ENCODE data around the gene AK9.

Gene AK9

DNA sequence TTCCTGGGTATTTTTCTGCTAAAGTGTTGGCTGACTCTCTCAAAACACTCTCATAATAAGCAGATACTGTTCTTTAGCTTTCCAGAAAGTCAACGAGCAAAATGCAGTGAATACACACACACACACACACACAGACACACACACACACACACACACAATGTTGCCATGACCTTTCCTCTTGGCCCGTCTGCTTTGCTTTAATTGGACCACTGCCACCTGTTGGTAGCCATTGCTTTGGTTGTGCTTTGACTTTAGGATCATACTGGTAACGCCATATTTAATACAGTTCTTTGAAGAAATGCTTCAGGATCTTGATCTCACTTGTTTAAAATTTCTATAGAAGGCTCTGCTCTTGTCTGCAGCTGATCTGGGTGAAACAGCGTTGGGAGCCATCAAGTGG, 4.5 kb upstream of the AK9 start:
- DNase-seq: peak; percentile 38

GRCh38 chr6:109693111-109693510, 2.1 kb upstream of the AK9 start:
- no peak for DNase-seq

DNA sequence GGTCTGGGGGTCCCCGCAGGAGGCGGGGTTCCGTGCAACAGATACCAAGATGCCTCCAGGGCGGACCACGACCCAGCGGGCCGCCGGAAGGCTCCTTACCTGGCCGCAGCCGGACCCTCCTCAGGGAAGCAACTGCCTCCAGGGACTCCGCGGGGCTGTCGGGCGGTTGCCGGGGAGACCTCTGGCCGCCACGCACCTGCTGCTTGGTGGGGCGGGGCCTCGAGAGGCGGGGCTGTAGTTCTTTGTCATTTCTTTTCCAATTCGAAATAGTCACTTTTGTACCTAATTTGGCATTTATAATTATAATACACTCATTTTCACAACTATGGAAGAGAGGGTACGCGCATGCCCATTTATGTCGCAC, 647 bp downstream of the AK9 start:
- DNase-seq: peak; percentile 72

GRCh38 chr6:109687271-109687761, 3.7 kb downstream of the AK9 start:
- peak; percentile 79 for DNase-seq

- DNase-seq: no peak
These were observed 4.3 kb downstream of the AK9 start for GRCh38 chr6:109686566-109687265.

- peak; percentile 75 for DNase-seq
These were observed 12.1 kb downstream of the AK9 start for GRCh38 chr6:109678661-109679505.

- no peak for DNase-seq
These were observed 12.8 kb downstream of the AK9 start for GRCh38 chr6:109678240-109678639.

GRCh38 chr6:109676724-109677123, 14.3 kb downstream of the AK9 start:
- no peak for DNase-seq

GRCh38 chr6:109672839-109673238, 18.2 kb downstream of the AK9 start:
- DNase-seq: no peak

GRCh38 chr6:109672175-109672574, 18.8 kb downstream of the AK9 start:
- no peak for DNase-seq

GRCh38 chr6:109671733-109672132, 19.3 kb downstream of the AK9 start:
- no peak for DNase-seq

- no peak for DNase-seq
These were observed 21.2 kb downstream of the AK9 start for GRCh38 chr6:109669811-109670210.

DNA sequence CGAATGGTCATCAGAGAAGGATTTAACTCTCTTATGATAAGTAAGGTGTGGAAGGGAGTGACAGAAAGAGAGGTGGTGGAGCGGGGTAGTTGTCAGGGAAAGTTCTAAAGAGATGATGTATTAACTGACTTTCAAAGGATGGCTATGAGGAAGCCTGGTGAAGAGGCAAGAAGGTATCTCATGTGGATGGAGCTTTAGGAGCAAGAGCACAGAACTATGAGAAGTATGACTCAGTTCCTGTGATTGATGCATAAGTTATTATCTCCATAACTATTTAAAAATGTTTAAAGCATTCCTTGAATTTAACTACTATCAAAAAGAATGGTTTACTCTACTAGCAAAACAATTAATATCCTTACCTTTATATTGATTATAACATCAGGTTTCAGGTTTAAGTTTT, 28.8 kb downstream of the AK9 start:
- no peak for DNase-seq

DNA sequence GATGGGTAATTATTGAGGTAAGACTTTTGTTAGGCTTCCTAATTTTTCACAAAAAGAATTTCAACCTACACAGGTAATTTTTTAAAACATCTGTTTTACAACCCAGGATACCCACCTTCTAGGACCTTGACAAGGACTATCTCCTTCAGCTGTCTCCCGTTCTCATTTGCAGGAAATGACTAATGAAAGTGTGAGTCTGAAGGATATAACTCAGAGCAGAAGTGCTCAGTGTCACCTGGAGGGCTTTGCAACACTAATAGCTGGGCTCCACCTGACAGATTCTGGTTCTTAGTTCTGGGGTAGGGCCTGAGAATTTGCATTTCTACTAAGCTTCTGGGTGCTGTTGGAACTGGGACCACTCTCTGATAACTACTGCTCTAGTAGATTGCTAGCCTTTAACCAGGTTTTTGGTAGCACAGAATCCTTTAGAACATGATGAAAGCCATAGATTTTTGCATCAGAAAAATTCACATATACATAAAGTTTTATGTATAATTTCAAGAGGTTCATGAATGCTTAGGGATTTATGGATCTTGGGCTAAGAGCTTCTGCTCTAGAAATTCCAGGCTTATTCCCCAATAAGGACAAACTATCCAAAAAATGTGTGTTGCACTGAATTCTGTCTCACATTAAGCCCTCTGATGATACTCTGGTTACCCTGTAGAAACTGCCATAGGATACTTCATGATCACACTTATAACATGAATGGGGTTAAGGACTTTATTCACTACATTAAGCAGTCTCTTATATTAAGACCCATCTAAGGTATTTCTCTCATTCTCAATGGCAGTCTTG, 30.3 kb downstream of the AK9 start:
- DNase-seq: no peak

DNA sequence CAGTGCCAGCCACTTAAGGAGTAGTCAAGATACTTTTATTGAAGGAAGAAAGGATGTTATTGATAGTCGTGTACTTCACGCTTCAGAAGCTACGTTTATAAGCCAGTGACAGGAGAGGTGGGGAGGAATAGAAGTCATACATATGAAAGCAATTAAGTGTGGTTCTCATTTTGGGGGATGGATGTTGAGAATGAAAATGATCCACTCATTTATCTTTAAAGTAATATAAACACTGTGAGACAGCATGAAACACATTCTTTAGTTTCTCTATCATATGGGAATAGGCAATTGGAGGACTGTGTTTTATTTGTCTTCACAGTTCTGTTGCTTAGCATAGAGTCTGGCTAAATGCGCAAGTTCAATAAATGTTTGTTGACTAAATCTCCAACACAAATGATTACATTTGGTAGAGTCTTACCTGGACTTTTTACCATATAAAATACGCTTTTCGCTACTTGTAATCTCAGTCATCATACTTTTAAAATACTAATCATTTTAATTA, 35.2 kb downstream of the AK9 start:
- DNase-seq: no peak

DNA sequence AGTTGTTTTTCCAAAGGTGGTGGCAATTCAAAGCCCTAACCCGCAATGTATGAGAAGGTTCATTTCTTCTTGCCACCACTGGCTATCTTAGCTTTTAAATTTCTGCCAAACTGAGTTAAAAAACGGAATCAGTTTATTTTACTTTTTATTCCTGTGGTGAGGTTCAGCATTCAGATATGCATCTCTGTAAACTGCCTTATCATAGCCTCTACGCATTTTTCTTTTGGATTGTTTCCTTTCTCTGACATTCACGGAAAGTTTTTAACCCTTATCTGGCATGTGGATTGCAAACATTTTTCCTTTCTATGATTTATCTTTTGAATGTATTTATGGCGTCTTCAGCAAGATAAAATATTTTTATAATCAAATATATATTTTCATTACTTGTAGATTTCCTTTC, 37.7 kb downstream of the AK9 start:
- no peak for DNase-seq

DNA sequence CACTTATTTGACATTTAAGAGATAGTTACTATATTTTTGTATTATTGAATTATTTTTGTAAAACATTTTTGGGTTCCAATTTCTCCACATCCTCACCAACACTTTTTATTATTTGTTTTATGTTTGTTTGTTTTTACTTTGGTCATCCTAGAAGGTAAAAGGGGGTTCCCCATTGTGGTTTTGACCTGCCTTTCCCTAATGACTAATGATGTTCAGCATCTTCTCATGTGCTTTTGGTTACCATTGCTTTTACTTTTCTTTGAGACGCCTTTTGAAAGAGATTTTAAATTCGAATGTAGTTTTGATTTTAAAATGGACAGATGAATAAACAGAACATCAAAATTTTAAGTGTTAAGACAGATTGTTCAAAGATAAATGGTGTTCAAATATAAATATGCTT, 46.9 kb downstream of the AK9 start:
- no peak for DNase-seq

- DNase-seq: no peak
These were observed 58.6 kb downstream of the AK9 start for GRCh38 chr6:109632405-109632804.

DNA sequence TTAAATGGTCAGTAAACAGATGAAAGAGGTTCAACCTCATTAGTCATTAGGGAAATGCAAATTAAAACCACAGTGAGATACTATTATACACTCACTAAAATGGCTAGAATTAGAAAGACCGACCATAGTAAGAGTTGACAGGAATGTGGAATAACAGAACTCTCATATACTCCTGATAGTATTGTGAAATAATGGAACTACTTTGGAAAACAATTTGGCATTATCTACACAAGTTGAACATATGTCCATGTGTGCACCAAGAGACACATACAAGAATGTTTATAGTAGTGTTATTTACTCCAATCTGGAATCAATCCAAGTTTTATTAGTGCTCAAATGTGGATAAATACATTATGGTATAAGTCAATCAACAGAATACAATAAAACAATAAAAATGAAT, 59.6 kb downstream of the AK9 start:
- DNase-seq: no peak

DNA sequence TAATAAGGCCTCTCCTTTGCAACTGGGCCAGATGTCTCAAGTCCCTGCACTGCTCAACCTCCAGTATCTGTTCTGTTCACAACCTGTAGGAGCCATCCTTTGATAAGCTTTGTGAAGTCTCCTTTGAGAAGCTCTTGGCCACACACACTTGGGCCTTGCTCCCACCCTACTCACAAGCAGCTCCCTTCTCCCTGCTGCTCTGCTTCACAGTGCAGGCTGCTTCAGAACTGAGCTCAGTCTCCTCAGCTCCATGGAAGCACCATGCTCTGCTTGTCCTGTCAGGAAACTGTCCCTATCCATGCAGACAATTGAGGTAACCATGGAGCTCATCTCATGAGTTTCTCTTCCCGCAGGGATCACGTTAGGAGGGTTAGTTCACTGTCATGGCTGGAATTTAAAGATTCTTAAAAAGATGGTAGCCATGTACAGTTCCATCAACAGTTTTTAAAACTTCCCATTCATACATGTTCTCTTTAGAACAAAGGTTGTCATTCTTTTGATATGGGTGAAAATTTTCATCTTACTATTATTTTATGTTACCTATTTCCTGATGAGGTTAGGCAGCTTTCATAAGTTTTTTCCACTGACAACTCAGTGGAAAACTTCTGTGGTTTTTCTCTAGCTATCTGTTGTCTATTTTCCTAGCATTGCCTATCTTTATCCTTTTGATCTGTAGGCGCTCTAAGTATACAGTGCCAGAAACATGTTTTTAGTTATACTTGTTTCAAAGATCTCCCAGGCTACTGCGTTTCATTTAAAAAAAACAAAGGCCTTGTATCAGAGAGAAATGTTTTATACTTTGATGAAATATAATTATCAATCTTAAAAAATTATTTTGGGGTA, 62.6 kb downstream of the AK9 start:
- no peak for DNase-seq

GRCh38 chr6:109626311-109626710, 64.7 kb downstream of the AK9 start:
- no peak for DNase-seq

DNA sequence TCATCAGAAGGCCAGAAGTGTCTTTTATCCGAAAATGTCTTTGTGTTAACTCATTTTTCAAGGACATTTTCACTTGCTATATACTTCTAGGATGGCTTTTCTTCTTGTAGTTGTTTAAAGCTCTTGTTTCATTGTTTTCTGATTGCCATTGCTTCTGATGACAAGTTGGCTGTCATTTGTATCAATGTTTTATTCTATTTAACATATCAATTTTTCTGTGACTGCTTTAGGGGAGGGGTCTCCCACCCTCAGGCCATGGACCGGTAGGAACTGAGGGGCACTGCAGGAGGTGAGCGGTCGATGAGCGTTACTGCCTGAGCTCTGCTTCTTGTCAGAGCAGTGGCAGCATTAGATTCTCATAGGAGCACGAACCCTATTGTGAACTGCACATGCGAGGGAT, 65.8 kb downstream of the AK9 start:
- no peak for DNase-seq

All from NCI-H2029 (cell line).